ENCODE results near the gene PLCG2.

GRCh38 chr16:82005027-82005830 is 226.1 kb downstream of the PLCG2 start:
- TF ChIP-seq CTCF (IDR thresholded peaks at IDR 0.05; ENCODE audit: poor library complexity) (no peak), EZH2 (IDR thresholded peaks at IDR 0.05; ENCODE audit: borderline replicate concordance) (no peak)
